SK-N-SH (cell line): ENCODE measurements around the gene NLN. TPM values are rescaled to one million over a fixed set of nuclear protein-coding genes. Genes with fewer than 3 reads are reported as not detected.
A peak's percentile ranks its signal among the peaks of the same experiment; 100 is the strongest.
"Not testable (repeated sequence)": the region's sequence is repeated elsewhere in the genome, so short reads cannot be mapped to it uniquely, and the experiment has no call there.

Experiments used
- CTCF ChIA-PET: fragments of 300-600, 350-600 bp; formaldehyde crosslinking; extraction: SDS; loops from one replicate; lab custom pipeline; 2021; lab: Yijun Ruan, JAX
- POLR2A ChIA-PET: fragments of 350-600 bp; sonication (Branson Sonifier 250); formaldehyde crosslinking; extraction: SDS; loops from one replicate; lab custom pipeline; 2020; ENCODE audit warnings: antibody characterized with exemption, inconsistent platforms; lab: Yijun Ruan, JAX
- DNase-seq: peaks from one replicate; pipeline ENCODE4 v3.0.0; 2012
- H2AFZ ChIP-seq: fragments of 200-600 bp; sonication (generic); 2 replicates; pipeline ENCODE4 v1.8.1; 2016; ENCODE audit warnings: antibody characterized with exemption, mild to moderate bottlenecking, low read depth
- H3F3A ChIP-seq: fragments of 200-600 bp; sonication (generic); replicated peaks from 2 replicates; pipeline ENCODE3; 2016; ENCODE audit warnings: antibody characterized with exemption, mild to moderate bottlenecking; ENCODE audit not compliant: insufficient read depth
- H3K27ac ChIP-seq, 2 experiments: fragments of 200-500 bp in 1 of 2; fragments of 200-600 bp in 1 of 2; sonication (Bioruptor generic) in 1 of 2; sonication (generic), shearing (Covaris generic) in 1 of 2; 2 replicates each; pipeline versions ENCODE4 v1.5.1 to v1.6.1; 2014 to 2016; ENCODE audit warnings: low read depth in 2 of 2, inconsistent platforms in 1 of 2, low read length in 1 of 2, mild to moderate bottlenecking in 1 of 2, mixed read lengths in 1 of 2
- H3K27me3 ChIP-seq: fragments of 200-600 bp; sonication (generic), shearing (Covaris generic); 2 replicates; pipeline ENCODE4 v1.6.1; 2016; ENCODE audit warnings: mixed run types; ENCODE audit not compliant: insufficient read depth
- H3K36me3 ChIP-seq, 2 experiments: fragments of 200-500 bp in 1 of 2; fragments of 200-600 bp in 1 of 2; sonication (Bioruptor generic) in 1 of 2; sonication (generic) in 1 of 2; replicated peaks in 1 of 2; 2 replicates each; pipeline versions ENCODE3 to v1.5.1; 2014 to 2016; ENCODE audit warnings: low read length in 1 of 2, mild to moderate bottlenecking in 1 of 2; ENCODE audit not compliant: insufficient read depth in 2 of 2, control insufficient read depth in 1 of 2
- H3K4me1 ChIP-seq, 2 experiments: fragments of 200-500 bp in 1 of 2; fragments of 200-600 bp in 1 of 2; sonication (Bioruptor generic) in 1 of 2; sonication (generic), shearing (Covaris generic) in 1 of 2; 2 replicates each; pipeline versions ENCODE4 v1.5.1 to v1.6.1; 2014 to 2016; ENCODE audit warnings: low read depth in 1 of 2, low read length in 1 of 2, mixed run types in 1 of 2; ENCODE audit not compliant: insufficient read depth in 2 of 2, control insufficient read depth in 1 of 2
- H3K4me2 ChIP-seq: fragments of 200-600 bp; sonication (generic), shearing (Covaris generic); 2 replicates; pipeline ENCODE4 v1.6.1; 2017; ENCODE audit warnings: mixed run types
- H3K4me3 ChIP-seq, 2 experiments: fragments of 200-500 bp in 1 of 2; fragments of 200-600 bp in 1 of 2; sonication (Bioruptor generic) in 1 of 2; sonication (generic), shearing (Covaris generic) in 1 of 2; 2 replicates each; pipeline versions ENCODE4 v1.5.1 to v1.8.1; 2014 to 2016; ENCODE audit warnings: low read depth in 2 of 2, inconsistent platforms in 1 of 2, low read length in 1 of 2, mild to moderate bottlenecking in 1 of 2, mixed read lengths in 1 of 2, moderate library complexity in 1 of 2
- H3K79me2 ChIP-seq: fragments of 200-600 bp; sonication (generic); 2 replicates; pipeline ENCODE4 v1.8.1; 2017; ENCODE audit warnings: mild to moderate bottlenecking; ENCODE audit not compliant: insufficient read depth
- H3K9ac ChIP-seq: fragments of 200-600 bp; sonication (generic); 2 replicates; pipeline ENCODE4 v1.6.1; 2017; ENCODE audit warnings: mixed run types
- H3K9me2 ChIP-seq: fragments of 200-600 bp; sonication (generic); 2 replicates; pipeline ENCODE4 v1.6.1; 2017; ENCODE audit warnings: mixed run types
- H3K9me3 ChIP-seq: fragments of 200-600 bp; sonication (generic); 2 replicates; pipeline ENCODE4 v1.6.1; 2017; ENCODE audit warnings: mixed run types, mild to moderate bottlenecking, moderate library complexity
- H4K20me1 ChIP-seq: fragments of 200-600 bp; sonication (generic); 2 replicates; pipeline ENCODE4 v1.6.1; 2017; ENCODE audit warnings: mild to moderate bottlenecking, mixed run types; ENCODE audit not compliant: insufficient read depth
- EZH2phosphoT487 ChIP-seq: fragments of 200-600 bp; sonication (generic); IDR thresholded peaks from 2 replicates; pipeline ENCODE4 v1.6.1; 2017; ENCODE audit warnings: low read depth, mixed run types, mild to moderate bottlenecking, antibody characterized with exemption, moderate library complexity, borderline replicate concordance
- FOSL2 ChIP-seq: IDR thresholded peaks from 2 replicates; pipeline ENCODE4 v1.4.0; 2012; ENCODE audit warnings: low read depth, mild to moderate bottlenecking, moderate library complexity, borderline replicate concordance
- MXI1 ChIP-seq: IDR thresholded peaks from 2 replicates; pipeline ENCODE4 v1.6.1; 2012; ENCODE audit warnings: mild to moderate bottlenecking, low read depth, low read length, improper control_type of control experiment
- NFIC ChIP-seq: IDR thresholded peaks from 2 replicates; pipeline ENCODE4 v1.4.0; 2012; ENCODE audit warnings: borderline replicate concordance
- PBX3 ChIP-seq: IDR thresholded peaks from 2 replicates; pipeline ENCODE4; 2012
- RAD21 ChIP-seq: IDR thresholded peaks from 2 replicates; pipeline ENCODE4 v1.6.1; 2012; ENCODE audit warnings: mild to moderate bottlenecking, low read length
- REST ChIP-seq: IDR thresholded peaks from 2 replicates; pipeline ENCODE4 v1.6.1; 2012; ENCODE audit warnings: mild to moderate bottlenecking, low read depth, low read length, moderate library complexity
- SIN3A ChIP-seq: IDR thresholded peaks from 2 replicates; pipeline ENCODE4 v1.6.1; 2012; ENCODE audit warnings: low read depth, mild to moderate bottlenecking, low read length, moderate library complexity, borderline replicate concordance
- USF1 ChIP-seq: IDR thresholded peaks from 2 replicates; pipeline ENCODE4 v1.4.0; 2012; ENCODE audit warnings: low read depth, borderline replicate concordance
- USF2 ChIP-seq: fragments of 150-350 bp; IDR thresholded peaks from 2 replicates; pipeline ENCODE4 v1.6.1; 2017; ENCODE audit warnings: antibody characterized with exemption, low read length, low read depth, borderline replicate concordance
- YY1 ChIP-seq: IDR thresholded peaks from 2 replicates; pipeline ENCODE4 v1.4.0; 2012; ENCODE audit warnings: low read depth, mild to moderate bottlenecking
- WGBS: methylation state at CpG from one replicate; pipeline ENCODE4 v1.1.6; 2017; ENCODE audit warnings: low lambda C conversion rate; 5-methylcytosine and 5-hydroxymethylcytosine counted together
- polyA plus RNA-seq, 3 experiments: library from polyadenylated mRNA; depleted of rRNA; stranded (reverse); fragments of >200 nt; gene quantifications; 2 replicates each; pipeline ENCODE4 v1.2.3, GENCODE V29; 2012

Gene NLN
- polyA plus RNA-seq, 1 of the 3 experiments (the other 2 are of a cell fraction): 17.1 TPM

- POLR2A ChIA-PET: not testable (repeated sequence)
Measured at GRCh38 chr5:65807494-65807893, 85.5 kb downstream of the NLN start.

GRCh38 chr5:65808251-65808741, 86.3 kb downstream of the NLN start:
- no peak for DNase-seq
- ChIA-PET POLR2A (no interaction called here), CTCF (no interaction called here)
- Histone ChIP-seq H3K9me2 (no peaks in the 10 kb centered on the region), H3K9ac (no peak overlapping the region), H3K27ac (peak overlapping the region; percentile 18 to 53; a peak in 3 of 4 replicates), H3F3A (peaks cover 35% of the 10 kb centered on the region), H3K4me2 (0 out of 2 replicates have a peak overlapping the region, but pooled peaks have one; percentile 38), H2AFZ (no peak overlapping the region), H3K4me1 (peaks cover 8 to 19% of the 10 kb centered on the region in 2 experiments; a peak in 2 of 4 replicates), H4K20me1 (no peaks in the 10 kb centered on the region), H3K79me2 (no peaks in the 10 kb centered on the region), H3K36me3 (peaks cover 11 to 32% of the 10 kb centered on the region in 2 experiments), H3K4me3 (no peak overlapping the region), H3K9me3 (no peaks in the 10 kb centered on the region), H3K27me3 (no peaks in the 10 kb centered on the region)
- no peak for TF ChIP-seq PBX3
- TF ChIP-seq SIN3A: no peak
- no peak for TF ChIP-seq USF2
- TF ChIP-seq NFIC: no peak
- no peak for TF ChIP-seq REST
- TF ChIP-seq MXI1: no peak
- TF ChIP-seq YY1: no peak
- no peak for TF ChIP-seq EZH2phosphoT487
- TF ChIP-seq RAD21: no peak
- TF ChIP-seq USF1: no peak
- no peak for TF ChIP-seq FOSL2
- 73% methylated on average over 5 of the region's 5 CpGs for WGBS

More at GRCh38 chr5:65807494-65807893, 85.5 kb downstream of the NLN start:
- Histone ChIP-seq H3K36me3 (peaks cover 5 to 27% of the 10 kb centered on the region in 2 experiments), H3K4me1 (peaks cover 8 to 19% of the 10 kb centered on the region in 2 experiments; a peak in 2 of 4 replicates), H3F3A (peaks cover 35% of the 10 kb centered on the region)
- H3K9ac ChIP-seq, H3K9me2 ChIP-seq, H4K20me1 ChIP-seq, H3K27me3 ChIP-seq, H3K27ac ChIP-seq, DNase-seq, H3K4me2 ChIP-seq, H3K9me3 ChIP-seq, H2AFZ ChIP-seq, H3K4me3 ChIP-seq, H3K79me2 ChIP-seq: not testable (repeated sequence)
- WGBS: 96% methylated on average over 5 of the region's 5 CpGs
- CTCF ChIA-PET: interaction anchor here (1.0 kb wide), 1 partner anchor 62 kb away, joined by 3 read pairs; no protein-coding TSS in a partner anchor
